GM12878 (cell line): ENCODE data around the gene MCF2L2.

Source experiments
- CEBPB ChIP-seq, 2 experiments: fragments of 150-350 bp in 1 of 2; IDR thresholded peaks; 2 replicates each; pipeline ENCODE4 v1.6.1; 2012 to 2014; ENCODE audit warnings: low read depth in 2 of 2, low read length in 2 of 2, borderline replicate concordance in 1 of 2, inconsistent platforms in 1 of 2
- EZH2 ChIP-seq: IDR thresholded peaks from 2 replicates; pipeline ENCODE4 v1.6.1; 2012; ENCODE audit warnings: low read depth, mild to moderate bottlenecking, control low read depth, inconsistent platforms, low read length, borderline replicate concordance; ENCODE audit not compliant: control insufficient read depth
- FOXM1 ChIP-seq: IDR thresholded peaks from 2 replicates; pipeline ENCODE4 v1.6.1; 2012; ENCODE audit warnings: low read depth, mild to moderate bottlenecking, inconsistent platforms, low read length, moderate library complexity
- MYC ChIP-seq: IDR thresholded peaks from 2 replicates; pipeline ENCODE4 v1.6.1; 2011; ENCODE audit warnings: mild to moderate bottlenecking, low read length, moderate library complexity, inconsistent platforms; ENCODE audit not compliant: insufficient read depth, insufficient replicate concordance, insufficient read length, severe bottlenecking
- POLR2A ChIP-seq: IDR thresholded peaks from 2 replicates; pipeline ENCODE4 v1.6.1; 2011; ENCODE audit warnings: low read depth, mild to moderate bottlenecking, low read length
- POLR2AphosphoS5 ChIP-seq: IDR thresholded peaks from 2 replicates; pipeline ENCODE4 v1.6.1; 2011; ENCODE audit warnings: mild to moderate bottlenecking, low read length, inconsistent platforms
- SMARCA5 ChIP-seq: fragments of 450-650 bp; IDR thresholded peaks from 2 replicates; pipeline ENCODE4 v1.6.1; 2017; ENCODE audit warnings: mild to moderate bottlenecking
- TF ChIP-seq, protein P1 (sequence below): fragments of 450-650 bp; conservative IDR thresholded peaks from 2 replicates; pipeline ENCODE4 v1.6.1; 2017; ENCODE audit warnings: mild to moderate bottlenecking, moderate library complexity
- TF ChIP-seq, protein P2 (sequence below): IDR thresholded peaks from 2 replicates; pipeline ENCODE4 v1.6.1; 2012; ENCODE audit warnings: low read depth, low read length, improper control_type of control experiment
- TF ChIP-seq, protein P3 (sequence below): fragments of 450-650 bp; IDR thresholded peaks from 2 replicates; pipeline ENCODE4 v1.6.1; 2017; ENCODE audit warnings: mild to moderate bottlenecking

DNA sequence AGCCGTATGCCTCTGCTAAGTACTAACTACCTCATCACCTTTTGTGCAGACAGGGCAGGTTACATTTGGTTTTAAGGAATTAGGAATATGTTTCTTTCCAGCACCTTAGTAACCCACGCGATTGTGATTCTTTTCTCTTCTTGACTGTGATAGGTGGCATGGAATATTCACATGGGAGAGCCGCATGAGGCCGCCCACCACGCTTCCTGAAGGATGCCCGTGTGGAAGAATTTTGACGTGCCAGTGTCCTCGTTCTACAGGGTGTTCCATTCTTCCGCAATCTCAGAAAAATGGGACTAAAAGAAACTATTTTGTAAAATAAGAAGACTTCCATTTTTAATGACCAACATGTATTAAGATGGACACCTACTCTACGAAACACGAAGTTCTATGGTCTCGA is 159.1 kb downstream of the MCF2L2 start:
- no peak for TF ChIP-seq EZH2
- no peak for TF ChIP-seq SMARCA5
- TF ChIP-seq, protein P1, sequence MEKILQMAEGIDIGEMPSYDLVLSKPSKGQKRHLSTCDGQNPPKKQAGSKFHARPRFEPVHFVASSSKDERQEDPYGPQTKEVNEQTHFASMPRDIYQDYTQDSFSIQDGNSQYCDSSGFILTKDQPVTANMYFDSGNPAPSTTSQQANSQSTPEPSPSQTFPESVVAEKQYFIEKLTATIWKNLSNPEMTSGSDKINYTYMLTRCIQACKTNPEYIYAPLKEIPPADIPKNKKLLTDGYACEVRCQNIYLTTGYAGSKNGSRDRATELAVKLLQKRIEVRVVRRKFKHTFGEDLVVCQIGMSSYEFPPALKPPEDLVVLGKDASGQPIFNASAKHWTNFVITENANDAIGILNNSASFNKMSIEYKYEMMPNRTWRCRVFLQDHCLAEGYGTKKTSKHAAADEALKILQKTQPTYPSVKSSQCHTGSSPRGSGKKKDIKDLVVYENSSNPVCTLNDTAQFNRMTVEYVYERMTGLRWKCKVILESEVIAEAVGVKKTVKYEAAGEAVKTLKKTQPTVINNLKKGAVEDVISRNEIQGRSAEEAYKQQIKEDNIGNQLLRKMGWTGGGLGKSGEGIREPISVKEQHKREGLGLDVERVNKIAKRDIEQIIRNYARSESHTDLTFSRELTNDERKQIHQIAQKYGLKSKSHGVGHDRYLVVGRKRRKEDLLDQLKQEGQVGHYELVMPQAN, result no peak
- TF ChIP-seq, protein P2, sequence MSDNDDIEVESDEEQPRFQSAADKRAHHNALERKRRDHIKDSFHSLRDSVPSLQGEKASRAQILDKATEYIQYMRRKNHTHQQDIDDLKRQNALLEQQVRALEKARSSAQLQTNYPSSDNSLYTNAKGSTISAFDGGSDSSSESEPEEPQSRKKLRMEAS, result no peak
- TF ChIP-seq POLR2AphosphoS5, result no peak
- TF ChIP-seq, protein P3, sequence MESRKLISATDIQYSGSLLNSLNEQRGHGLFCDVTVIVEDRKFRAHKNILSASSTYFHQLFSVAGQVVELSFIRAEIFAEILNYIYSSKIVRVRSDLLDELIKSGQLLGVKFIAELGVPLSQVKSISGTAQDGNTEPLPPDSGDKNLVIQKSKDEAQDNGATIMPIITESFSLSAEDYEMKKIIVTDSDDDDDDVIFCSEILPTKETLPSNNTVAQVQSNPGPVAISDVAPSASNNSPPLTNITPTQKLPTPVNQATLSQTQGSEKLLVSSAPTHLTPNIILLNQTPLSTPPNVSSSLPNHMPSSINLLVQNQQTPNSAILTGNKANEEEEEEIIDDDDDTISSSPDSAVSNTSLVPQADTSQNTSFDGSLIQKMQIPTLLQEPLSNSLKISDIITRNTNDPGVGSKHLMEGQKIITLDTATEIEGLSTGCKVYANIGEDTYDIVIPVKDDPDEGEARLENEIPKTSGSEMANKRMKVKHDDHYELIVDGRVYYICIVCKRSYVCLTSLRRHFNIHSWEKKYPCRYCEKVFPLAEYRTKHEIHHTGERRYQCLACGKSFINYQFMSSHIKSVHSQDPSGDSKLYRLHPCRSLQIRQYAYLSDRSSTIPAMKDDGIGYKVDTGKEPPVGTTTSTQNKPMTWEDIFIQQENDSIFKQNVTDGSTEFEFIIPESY, result no peak
- TF ChIP-seq POLR2A, result no peak
- no peak for TF ChIP-seq MYC
- no peak for TF ChIP-seq CEBPB (IDR thresholded peaks at IDR 0.05; ENCODE audit: borderline replicate concordance in 1 of 2, low read depth in 2 of 2, low read length in 2 of 2)
- no peak for TF ChIP-seq FOXM1
